Measurements from ENCODE around the gene MTMR10. TPM values are rescaled to one million over a fixed set of nuclear protein-coding genes. Genes with fewer than 3 reads are reported as not detected.

MTMR10 gene
- total RNA-seq, 5 donors from 2014 or later (not counting 1 experiment from before 2014, with no cell fraction given) = 29.2 to 40.7 (median 33.1) TPM

- peaks cover 60% of the 10 kb centered on the region for H3K36me3 Mint-ChIP-seq
- no peaks in the 10 kb centered on the region for H3K9me3 ChIP-seq
- H3K36me3 ChIP-seq (ENCODE audit: control insufficient read depth in 2 of 2, extremely low read depth in 1 of 2, insufficient read depth in 1 of 2, low read length in 1 of 2) = peaks cover 0 to 55% of the 10 kb centered on the region in 2 donors
- no peak overlapping the region for H3K27ac ChIP-seq (ENCODE audit: low read length)
- H3K27me3 ChIP-seq (replicated peaks in 1 of 2; ENCODE audit: control insufficient read depth in 2 of 2, extremely low read depth in 1 of 2, insufficient read depth in 2 of 2, low read length in 1 of 2) = no peaks in the 10 kb centered on the region
- CTCF ChIA-PET = no interaction called here
- no peak overlapping the region for H3K4me3 Mint-ChIP-seq
- ATAC-seq (replicated peaks in 1 of 4) = no peak
- peaks cover 17 to 36% (median 19%) of the 10 kb centered on the region in 3 donors for H3K4me1 Mint-ChIP-seq
- H3K9me3 Mint-ChIP-seq = no peaks in the 10 kb centered on the region
- H3K27ac Mint-ChIP-seq = no peak overlapping the region
- H3K4me3 ChIP-seq (ENCODE audit: control insufficient read depth in 1 of 2, extremely low read depth in 1 of 2, low read length in 1 of 2) = no peak overlapping the region
- POLR2A ChIA-PET = no interaction called here
- H3K27me3 Mint-ChIP-seq = no peaks in the 10 kb centered on the region
- no peak for DNase-seq
- H3K4me1 ChIP-seq (ENCODE audit: control insufficient read depth in 1 of 2, extremely low read depth in 1 of 2, insufficient read depth in 2 of 2, low read length in 2 of 2) = peaks cover 11 to 12% of the 10 kb centered on the region in 2 experiments
Measured at GRCh38 chr15:30962079-30962478, 29.3 kb downstream of the MTMR10 start.

GRCh38 chr15:30958219-30958618, 33.2 kb downstream of the MTMR10 start:
- WGBS (ENCODE audit: insufficient coverage) = 100% methylated on average over 4 of the region's 5 CpGs
- ChIA-PET POLR2A (no interaction called here), CTCF (no interaction called here)
- peaks cover 70% of the 10 kb centered on the region for H3K36me3 Mint-ChIP-seq
- Histone ChIP-seq H3K4me1 (ENCODE audit: control insufficient read depth in 1 of 2, extremely low read depth in 1 of 2, insufficient read depth in 2 of 2, low read length in 2 of 2) (peaks cover 9 to 11% of the 10 kb centered on the region in 2 experiments), H3K36me3 (ENCODE audit: control insufficient read depth in 2 of 2, extremely low read depth in 1 of 2, insufficient read depth in 1 of 2, low read length in 1 of 2) (peaks cover 3 to 66% of the 10 kb centered on the region in 2 donors), H3K27me3 (replicated peaks in 1 of 2; ENCODE audit: control insufficient read depth in 2 of 2, extremely low read depth in 1 of 2, insufficient read depth in 2 of 2, low read length in 1 of 2) (no peaks in the 10 kb centered on the region), H3K9me3 (no peaks in the 10 kb centered on the region), H3K27ac (ENCODE audit: low read length) (no peak overlapping the region), H3K4me3 (ENCODE audit: control insufficient read depth in 1 of 2, extremely low read depth in 1 of 2, low read length in 1 of 2) (no peak overlapping the region)
- H3K27ac Mint-ChIP-seq = no peak overlapping the region
- no peak for ATAC-seq (replicated peaks in 1 of 4)
- no peak for DNase-seq
- no peaks in the 10 kb centered on the region for H3K9me3 Mint-ChIP-seq
- no peak overlapping the region for H3K4me3 Mint-ChIP-seq
- peaks cover 5 to 22% (median 7%) of the 10 kb centered on the region in 3 donors for H3K4me1 Mint-ChIP-seq
- no peaks in the 10 kb centered on the region for H3K27me3 Mint-ChIP-seq

- H3K4me3 Mint-ChIP-seq = no peak overlapping the region
- H3K27ac Mint-ChIP-seq = peak overlapping the region; percentile 6 to 34
- POLR2A ChIA-PET = interaction anchor here (0.6 kb wide), 2 partner anchors 10 to 49 kb away, joined by 3 read pairs; no protein-coding TSS in a partner anchor
- no peaks in the 10 kb centered on the region for H3K9me3 ChIP-seq
- no peaks in the 10 kb centered on the region for H3K4me1 ChIP-seq (ENCODE audit: control insufficient read depth in 1 of 2, extremely low read depth in 1 of 2, insufficient read depth in 2 of 2, low read length in 2 of 2)
- H3K4me1 Mint-ChIP-seq = peaks cover 0 to 4% (median 0%) of the 10 kb centered on the region in 3 donors
- H3K36me3 ChIP-seq (ENCODE audit: control insufficient read depth in 2 of 2, extremely low read depth in 1 of 2, insufficient read depth in 1 of 2, low read length in 1 of 2) = peaks cover 16 to 73% of the 10 kb centered on the region in 2 donors
- no peak overlapping the region for H3K4me3 ChIP-seq (ENCODE audit: control insufficient read depth in 1 of 2, extremely low read depth in 1 of 2, low read length in 1 of 2)
- CTCF ChIA-PET = no interaction called here
- no peak overlapping the region for H3K27ac ChIP-seq (ENCODE audit: low read length)
- WGBS (ENCODE audit: insufficient coverage) = 100% methylated on average over 1 of the region's 6 CpGs
- DNase-seq = no peak
- H3K27me3 ChIP-seq (replicated peaks in 1 of 2; ENCODE audit: control insufficient read depth in 2 of 2, extremely low read depth in 1 of 2, insufficient read depth in 2 of 2, low read length in 1 of 2) = no peaks in the 10 kb centered on the region
- H3K36me3 Mint-ChIP-seq = peaks cover 77% of the 10 kb centered on the region
- no peaks in the 10 kb centered on the region for H3K27me3 Mint-ChIP-seq
- ATAC-seq (replicated peaks in 1 of 4) = no peak
- no peaks in the 10 kb centered on the region for H3K9me3 Mint-ChIP-seq
Measured at GRCh38 chr15:30956216-30957124, 35.0 kb downstream of the MTMR10 start.

- ChIA-PET POLR2A (no interaction called here), CTCF (no interaction called here)
- Histone ChIP-seq H3K36me3 (ENCODE audit: control insufficient read depth in 2 of 2, extremely low read depth in 1 of 2, insufficient read depth in 1 of 2, low read length in 1 of 2) (peaks cover 16 to 79% of the 10 kb centered on the region in 2 donors), H3K9me3 (peaks cover 2% of the 10 kb centered on the region), H3K27ac (ENCODE audit: low read length) (no peak overlapping the region), H3K27me3 (replicated peaks in 1 of 2; ENCODE audit: control insufficient read depth in 2 of 2, extremely low read depth in 1 of 2, insufficient read depth in 2 of 2, low read length in 1 of 2) (no peaks in the 10 kb centered on the region), H3K4me3 (ENCODE audit: control insufficient read depth in 1 of 2, extremely low read depth in 1 of 2, low read length in 1 of 2) (no peak overlapping the region), H3K4me1 (ENCODE audit: control insufficient read depth in 1 of 2, extremely low read depth in 1 of 2, insufficient read depth in 2 of 2, low read length in 2 of 2) (no peaks in the 10 kb centered on the region)
- no peak overlapping the region for H3K4me3 Mint-ChIP-seq
- H3K27ac Mint-ChIP-seq = peak overlapping the region in 1 of 2 donors; percentile 22
- H3K9me3 Mint-ChIP-seq = no peaks in the 10 kb centered on the region
- no peaks in the 10 kb centered on the region for H3K4me1 Mint-ChIP-seq
- ATAC-seq (replicated peaks in 1 of 4) = no peak
- DNase-seq = no peak
- H3K36me3 Mint-ChIP-seq = peaks cover 81% of the 10 kb centered on the region
- no CpG with 5 or more reads among the region's 1 CpG for WGBS (ENCODE audit: insufficient coverage)
- H3K27me3 Mint-ChIP-seq = no peaks in the 10 kb centered on the region
Measured at GRCh38 chr15:30954674-30955073, 36.8 kb downstream of the MTMR10 start.

GRCh38 chr15:30953731-30954378, 37.6 kb downstream of the MTMR10 start:
- H3K27ac ChIP-seq (ENCODE audit: low read length) = no peak overlapping the region
- H3K4me1 ChIP-seq (ENCODE audit: control insufficient read depth in 1 of 2, extremely low read depth in 1 of 2, insufficient read depth in 2 of 2, low read length in 2 of 2) = no peaks in the 10 kb centered on the region
- Mint-ChIP-seq H3K36me3 (peaks cover 80% of the 10 kb centered on the region), H3K9me3 (peaks cover 0 to 2% (median 0%) of the 10 kb centered on the region in 3 donors), H3K4me3 (no peak overlapping the region), H3K4me1 (no peaks in the 10 kb centered on the region), H3K27ac (peak overlapping the region; percentile 22 to 73), H3K27me3 (no peaks in the 10 kb centered on the region)
- WGBS (ENCODE audit: insufficient coverage) = 96% methylated on average over 5 of the region's 7 CpGs
- DNase-seq = no peak
- H3K27me3 ChIP-seq (replicated peaks in 1 of 2; ENCODE audit: control insufficient read depth in 2 of 2, extremely low read depth in 1 of 2, insufficient read depth in 2 of 2, low read length in 1 of 2) = no peaks in the 10 kb centered on the region
- peaks cover 2% of the 10 kb centered on the region for H3K9me3 ChIP-seq
- no peak for ATAC-seq (replicated peaks in 1 of 4)
- H3K36me3 ChIP-seq (ENCODE audit: control insufficient read depth in 2 of 2, extremely low read depth in 1 of 2, insufficient read depth in 1 of 2, low read length in 1 of 2) = peaks cover 18 to 80% of the 10 kb centered on the region in 2 donors
- CTCF ChIA-PET = interaction anchor here in 1 of 2 donors (0.7 kb wide), 1 partner anchor 300 kb away, joined by 3 read pairs; no protein-coding TSS in a partner anchor
- POLR2A ChIA-PET = no interaction called here
- no peak overlapping the region for H3K4me3 ChIP-seq (ENCODE audit: control insufficient read depth in 1 of 2, extremely low read depth in 1 of 2, low read length in 1 of 2)

GRCh38 chr15:30953183-30953582, 38.2 kb downstream of the MTMR10 start:
- Histone ChIP-seq H3K4me1 (ENCODE audit: control insufficient read depth in 1 of 2, extremely low read depth in 1 of 2, insufficient read depth in 2 of 2, low read length in 2 of 2) (no peaks in the 10 kb centered on the region), H3K27ac (ENCODE audit: low read length) (no peak overlapping the region), H3K36me3 (ENCODE audit: control insufficient read depth in 2 of 2, extremely low read depth in 1 of 2, insufficient read depth in 1 of 2, low read length in 1 of 2) (peaks cover 19 to 76% of the 10 kb centered on the region in 2 donors), H3K27me3 (replicated peaks in 1 of 2; ENCODE audit: control insufficient read depth in 2 of 2, extremely low read depth in 1 of 2, insufficient read depth in 2 of 2, low read length in 1 of 2) (no peaks in the 10 kb centered on the region), H3K4me3 (ENCODE audit: control insufficient read depth in 1 of 2, extremely low read depth in 1 of 2, low read length in 1 of 2) (no peak overlapping the region), H3K9me3 (peaks cover 2% of the 10 kb centered on the region)
- Mint-ChIP-seq H3K27me3 (no peaks in the 10 kb centered on the region), H3K36me3 (peaks cover 82% of the 10 kb centered on the region), H3K9me3 (peaks cover 0 to 2% (median 0%) of the 10 kb centered on the region in 3 donors), H3K27ac (no peak overlapping the region), H3K4me1 (no peaks in the 10 kb centered on the region), H3K4me3 (no peak overlapping the region)
- CTCF ChIA-PET = interaction anchor here in 1 of 2 donors (0.7 kb wide), 1 partner anchor 301 kb away, joined by 3 read pairs; no protein-coding TSS in a partner anchor
- POLR2A ChIA-PET = no interaction called here
- ATAC-seq (replicated peaks in 1 of 4) (no peak), DNase-seq (no peak)
- 98% methylated on average over 5 of the region's 7 CpGs for WGBS (ENCODE audit: insufficient coverage)

Measured in T-cell (primary cell).